Uterus (tissue), 2 donors: ENCODE data around the gene ORC4.

Experiments
- POLR2A ChIP-seq, 2 donors: fragments of 450-650 bp; IDR thresholded peaks; one replicate each; pipeline ENCODE4 v1.6.1; 2016; ENCODE audit warnings: antibody characterized with exemption in 2 of 2, mild to moderate bottlenecking in 1 of 2, moderate library complexity in 1 of 2
- TF ChIP-seq, protein P1 (sequence below), 4 experiments: fragments of 200-600 bp in 2 of 4; fragments of 450-650 bp in 2 of 4; sonication (generic) in 2 of 4; IDR thresholded peaks; one replicate each; pipeline ENCODE4 v1.5.1; 2016 to 2019; ENCODE audit warnings: antibody characterized with exemption in 4 of 4, mild to moderate bottlenecking in 2 of 4, moderate library complexity in 1 of 4

DNA sequence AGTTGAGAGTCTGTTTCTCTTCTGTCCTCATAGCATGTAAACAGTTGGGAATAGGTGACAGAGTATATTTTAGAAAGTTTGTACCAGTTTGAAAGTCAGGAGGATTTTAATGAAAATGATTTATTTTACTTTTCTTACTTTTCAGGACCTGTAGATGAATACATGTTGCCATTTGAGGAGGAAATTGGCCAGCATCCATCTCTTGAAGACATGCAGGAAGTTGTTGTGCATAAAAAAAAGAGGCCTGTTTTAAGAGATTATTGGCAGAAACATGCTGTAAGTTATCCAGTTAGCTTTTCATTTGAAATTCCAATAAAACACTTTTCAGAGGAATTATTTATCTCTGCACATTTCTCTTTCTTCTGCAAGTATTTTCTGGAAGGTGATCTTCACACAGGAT is 94.7 kb downstream of the ORC4 start:
- TF ChIP-seq, protein P1, sequence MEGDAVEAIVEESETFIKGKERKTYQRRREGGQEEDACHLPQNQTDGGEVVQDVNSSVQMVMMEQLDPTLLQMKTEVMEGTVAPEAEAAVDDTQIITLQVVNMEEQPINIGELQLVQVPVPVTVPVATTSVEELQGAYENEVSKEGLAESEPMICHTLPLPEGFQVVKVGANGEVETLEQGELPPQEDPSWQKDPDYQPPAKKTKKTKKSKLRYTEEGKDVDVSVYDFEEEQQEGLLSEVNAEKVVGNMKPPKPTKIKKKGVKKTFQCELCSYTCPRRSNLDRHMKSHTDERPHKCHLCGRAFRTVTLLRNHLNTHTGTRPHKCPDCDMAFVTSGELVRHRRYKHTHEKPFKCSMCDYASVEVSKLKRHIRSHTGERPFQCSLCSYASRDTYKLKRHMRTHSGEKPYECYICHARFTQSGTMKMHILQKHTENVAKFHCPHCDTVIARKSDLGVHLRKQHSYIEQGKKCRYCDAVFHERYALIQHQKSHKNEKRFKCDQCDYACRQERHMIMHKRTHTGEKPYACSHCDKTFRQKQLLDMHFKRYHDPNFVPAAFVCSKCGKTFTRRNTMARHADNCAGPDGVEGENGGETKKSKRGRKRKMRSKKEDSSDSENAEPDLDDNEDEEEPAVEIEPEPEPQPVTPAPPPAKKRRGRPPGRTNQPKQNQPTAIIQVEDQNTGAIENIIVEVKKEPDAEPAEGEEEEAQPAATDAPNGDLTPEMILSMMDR (IDR thresholded peaks at IDR 0.05), result no peak
- TF ChIP-seq POLR2A (IDR thresholded peaks at IDR 0.05), result no peak
